ENCODE results near the gene HSPA13. TPM values are rescaled to one million over a fixed set of nuclear protein-coding genes. Genes with fewer than 3 reads are reported as not detected.

Gene HSPA13
- total and polyA plus RNA-seq, 10 of the 15 experiments (the other 5 are each of a cell fraction or from before 2014, with no cell fraction given) = 10.0 to 26.9 (median 18.6) TPM

DNA sequence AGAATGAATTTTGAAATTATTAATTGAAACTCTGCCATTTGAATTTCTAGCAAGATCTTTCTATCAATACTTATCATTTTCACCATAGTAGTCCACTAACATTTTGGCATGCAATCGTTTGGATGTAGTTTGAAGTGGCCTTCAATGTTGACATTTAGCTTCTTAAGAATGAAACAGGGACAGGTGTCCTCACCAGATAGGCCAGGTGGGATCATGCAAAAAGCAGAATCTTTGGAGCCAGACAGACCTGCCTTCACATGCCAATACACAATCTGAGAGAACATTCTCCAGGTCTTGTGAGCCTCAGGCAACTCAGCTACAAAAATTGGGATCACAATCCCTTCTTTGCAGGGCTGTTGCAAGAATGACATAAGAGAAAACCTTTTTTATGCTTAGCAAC lies 18.3 kb upstream of the HSPA13 start:
- Histone ChIP-seq H3K27me3 (replicated peaks in 1 of 2; ENCODE audit: control insufficient read depth in 2 of 2, insufficient read depth in 2 of 2, low read length in 1 of 2) (no peaks in the 10 kb centered on the region), H3K4me2 (ENCODE audit: control insufficient read depth, insufficient read depth) (no peak overlapping the region), H3K9me3 (replicated peaks; ENCODE audit: control insufficient read depth, insufficient read depth, low read length) (no peaks in the 10 kb centered on the region), H3K36me3 (ENCODE audit: control insufficient read depth in 2 of 2, insufficient read depth in 2 of 2, low read length in 1 of 2) (no peaks in the 10 kb centered on the region), H3K79me2 (ENCODE audit: control insufficient read depth, insufficient read depth, low read length) (no peaks in the 10 kb centered on the region), H3K4me1 (ENCODE audit: control insufficient read depth, insufficient read depth, low read length) (no peaks in the 10 kb centered on the region), H4K20me1 (ENCODE audit: control insufficient read depth, insufficient read depth) (no peaks in the 10 kb centered on the region), H2AFZ (ENCODE audit: control insufficient read depth, low read depth, low read length) (no peak overlapping the region), H3K9ac (ENCODE audit: control insufficient read depth, insufficient read depth, low read length) (no peak overlapping the region), H3K4me3 (no peak overlapping the region), H3K27ac (ENCODE audit: control insufficient read depth, insufficient read depth) (no peak overlapping the region)
- RAD21 ChIA-PET (ENCODE audit: unreplicated experiment) = interaction anchor here (0.6 to 1.5 kb wide), 4 partner anchors 335 to 902 kb away, joined by 3 to 5 read pairs (median 3); no protein-coding TSS in a partner anchor
- CTCF ChIA-PET = interaction anchor here (1.0 to 1.9 kb wide), 6 partner anchors 17 to 1191 kb away, joined by 3 to 6 read pairs (median 4); no protein-coding TSS in a partner anchor
- TF ChIP-seq CEBPB (IDR thresholded peaks at IDR 0.05; ENCODE audit: borderline replicate concordance in 1 of 2, low read depth in 2 of 2, low read length in 2 of 2) (no peak), RAD21 (IDR thresholded peaks at IDR 0.05; ENCODE audit: insufficient read depth, low read depth, low read length) (no peak), BCL3 (IDR thresholded peaks at IDR 0.05; ENCODE audit: borderline replicate concordance, insufficient read depth, low read depth, low read length, poor library complexity, severe bottlenecking) (no peak)
- TF ChIP-seq, protein P1, sequence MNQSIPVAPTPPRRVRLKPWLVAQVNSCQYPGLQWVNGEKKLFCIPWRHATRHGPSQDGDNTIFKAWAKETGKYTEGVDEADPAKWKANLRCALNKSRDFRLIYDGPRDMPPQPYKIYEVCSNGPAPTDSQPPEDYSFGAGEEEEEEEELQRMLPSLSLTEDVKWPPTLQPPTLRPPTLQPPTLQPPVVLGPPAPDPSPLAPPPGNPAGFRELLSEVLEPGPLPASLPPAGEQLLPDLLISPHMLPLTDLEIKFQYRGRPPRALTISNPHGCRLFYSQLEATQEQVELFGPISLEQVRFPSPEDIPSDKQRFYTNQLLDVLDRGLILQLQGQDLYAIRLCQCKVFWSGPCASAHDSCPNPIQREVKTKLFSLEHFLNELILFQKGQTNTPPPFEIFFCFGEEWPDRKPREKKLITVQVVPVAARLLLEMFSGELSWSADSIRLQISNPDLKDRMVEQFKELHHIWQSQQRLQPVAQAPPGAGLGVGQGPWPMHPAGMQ (IDR thresholded peaks at IDR 0.05; ENCODE audit: borderline replicate concordance) = no peak
- DNase-seq (ENCODE audit: low read depth, low spot score) (no peak), FAIRE-seq (no peak), ATAC-seq (no peak)
- in situ Hi-C loops (cut with MboI) (loop anchor here (25.0 kb wide), 1 partner anchor 1186 kb away; no protein-coding TSS in a partner anchor), intact Hi-C loops (cut with micrococcal nuclease; ENCODE audit: unreplicated experiment) (loop anchor here (5.0 kb wide), 2 partner anchors 461 to 1191 kb away; no protein-coding TSS in a partner anchor)
- no TSS peak for BruUV-seq (replicated peaks)
- POLR2A ChIA-PET = no interaction called here
- SMC1A ChIA-PET (ENCODE audit: uncharacterized antibody, unreplicated experiment) = interaction anchor here (0.6 to 1.7 kb wide), 5 partner anchors 17 to 1081 kb away, joined by 3 to 4 read pairs (median 3); no protein-coding TSS in a partner anchor
- WGBS (ENCODE audit: insufficient coverage, insufficient replicate concordance, low lambda C conversion rate, missing lambda C conversion rate) = 4% methylated on average over 1 of the region's 1 CpG

Data from GM12878 (cell line).